ENCODE results near the gene LEKR1.

Gene LEKR1

GRCh38 chr3:157092230-157092629, 266.1 kb downstream of the LEKR1 start:
- in situ Hi-C loops (cut with HindIII; ENCODE audit: low sequenced_read_pairs) = no loop called here

DNA sequence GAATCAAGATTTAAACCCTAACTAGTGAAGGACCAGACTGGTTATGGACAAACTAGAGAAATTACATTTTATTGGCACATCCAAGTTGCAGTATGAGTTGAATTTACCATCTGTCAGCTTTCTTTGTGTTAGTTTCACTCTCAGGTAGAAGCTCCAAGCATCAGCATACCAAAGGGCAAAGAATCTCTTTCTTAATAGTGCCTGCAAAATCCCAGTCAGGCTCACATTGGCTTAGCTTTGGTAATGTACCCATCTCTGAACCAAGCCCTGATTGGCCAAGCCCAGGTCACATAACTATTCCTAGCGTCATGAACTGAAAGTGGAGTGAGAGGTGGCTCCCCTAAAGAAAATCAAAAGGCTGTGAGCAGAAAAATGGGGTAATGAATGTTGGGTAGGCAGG, 266.9 kb downstream of the LEKR1 start:
- in situ Hi-C loops (cut with HindIII; ENCODE audit: low sequenced_read_pairs) = no loop called here

- in situ Hi-C loops (cut with HindIII; ENCODE audit: low sequenced_read_pairs) = no loop called here
Observed at GRCh38 chr3:157094301-157094700, 268.1 kb downstream of the LEKR1 start.

- in situ Hi-C loops (cut with HindIII; ENCODE audit: low sequenced_read_pairs) = no loop called here
Observed at GRCh38 chr3:157094751-157095480, 268.8 kb downstream of the LEKR1 start.
